Pancreas (tissue), 10 donors: ENCODE data around the gene MIPEP. TPM values are rescaled to one million over a fixed set of nuclear protein-coding genes. Genes with fewer than 3 reads are reported as not detected.

Source experiments
- ATAC-seq, 4 donors: fragments of 200-7000 bp; cut with Tn5 transposase; one replicate each; pipeline versions ENCODE4 v1.8.0 to v1.9.1; 2020; ENCODE audit warnings: mild to moderate bottlenecking in 4 of 4, moderate library complexity in 4 of 4
- DNase-seq, 6 donors: peaks; one replicate each; pipeline ENCODE4 v3.0.0-alpha.2; 2020
- FAIRE-seq: peaks from 2 replicates; lab custom pipeline; 2012; peaks lifted over from hg19 to GRCh38; lab: Jason Lieb, UNC
- H3K27ac ChIP-seq, 4 donors: fragments of 200-600 bp; sonication (generic); 1 replicate in 3 of 4; 2 replicates in 1 of 4; pipeline versions ENCODE4 v1.5.0 to v1.8.0; 2020
- H3K27me3 ChIP-seq, 4 donors: fragments of 200-600 bp; one replicate each; pipeline ENCODE4 v1.8.0; 2021
- H3K36me3 ChIP-seq, 3 donors: fragments of 200-600 bp; sonication (generic) in 1 of 3; one replicate each; pipeline versions ENCODE4 v1.5.0 to v1.8.0; 2020 to 2021
- H3K4me1 ChIP-seq, 3 donors: fragments of 200-600 bp; one replicate each; pipeline ENCODE4 v1.8.0; 2021
- H3K4me3 ChIP-seq, 4 donors: fragments of 200-600 bp; sonication (generic) in 2 of 4; one replicate each; pipeline versions ENCODE4 v1.5.0 to v1.8.0; 2020 to 2021
- H3K9me3 ChIP-seq, 4 donors: fragments of 200-600 bp; one replicate each; pipeline ENCODE4 v1.8.0; 2021
- CTCF ChIP-seq, 4 donors: fragments of 200-600 bp; sonication (generic) in 3 of 4; IDR thresholded peaks; one replicate each; pipeline versions ENCODE4 v1.5.0 to v1.8.0; 2021; ENCODE audit warnings: antibody characterized with exemption in 4 of 4
- WGBS, 2 donors: extraction: QIAGEN DNeasy Blood & Tissue Kit; methylation state at CpG; one replicate each; pipeline ENCODE4 v1.1.7; 2013; 5-methylcytosine and 5-hydroxymethylcytosine counted together
- intact Hi-C, 3 donors: fragments of 100-400 bp; cut with DNase I; formaldehyde crosslinking; loops; one replicate each; pipeline versions ENCODE4 v1.11.1 to v1.14.2; 2022
- polyA plus RNA-seq, 2 donors: library from polyadenylated mRNA; stranded (reverse); fragments of 200-250 nt; gene quantifications; one replicate each; pipeline ENCODE4 v1.2.3, GENCODE V29; 2013
- total RNA-seq, 6 donors: library from RNA; stranded (reverse); fragmentation: NEBNext Ultra II Directional in 4 of 6; extraction: Animal tissue kit (Norgen Biotek cat#: 25700) in 4 of 6; gene quantifications; one replicate each; pipeline versions ENCODE4 v1.2.1 to v1.2.4, GENCODE V29; 2021 to 2023
- donor health status: healthy with polysubstance abuse.
- donor health status: DM: no; HTN: no; CAD: no; lungs with moderate emphysema.
- donor health status: DM: no; HTN: no; CAD: no.
- donor health status: control.
- donor health status: control.
- donor health status: Bipolar disorder and iron deficiency.
- donor health status: DM: yes; HTN: yes; CAD: no.
- donor health status: DM: no; HTN: no; CAD: no.
- donor health status: DM: no; HTN: no; CAD: no.
- donor health status: DM: yes; HTN: yes; CAD: no.

Gene MIPEP
- total and polyA plus RNA-seq, 8 donors = 8.0 to 12.8 (median 10.6) TPM

GRCh38 chr13:23685416-23685815 lies 203.8 kb downstream of the MIPEP start:
- 85 to 96% methylated on average over 1 of the region's 1 CpG for WGBS, 2 donors
- TF ChIP-seq CTCF (IDR thresholded peaks at IDR 0.05) = no peak
- intact Hi-C loops = no loop called here
- DNase-seq (no peak), ATAC-seq (no peak), FAIRE-seq (no peak)
- H3K4me3 ChIP-seq = no peak overlapping the region
- no peak overlapping the region for H3K27ac ChIP-seq
- no peaks in the 10 kb centered on the region for H3K36me3 ChIP-seq
- H3K27me3 ChIP-seq = no peaks in the 10 kb centered on the region
- H3K4me1 ChIP-seq = no peaks in the 10 kb centered on the region
- no peaks in the 10 kb centered on the region for H3K9me3 ChIP-seq

- no peak for FAIRE-seq
Observed at GRCh38 chr13:23684647-23685046, 204.6 kb downstream of the MIPEP start.

GRCh38 chr13:23683084-23683483 lies 206.1 kb downstream of the MIPEP start:
- H3K27ac ChIP-seq = no peak overlapping the region
- ATAC-seq (no peak), DNase-seq (no peak), FAIRE-seq (no peak)
- TF ChIP-seq CTCF (IDR thresholded peaks at IDR 0.05) = no peak
- intact Hi-C loops = no loop called here
- no peaks in the 10 kb centered on the region for H3K36me3 ChIP-seq
- no peaks in the 10 kb centered on the region for H3K9me3 ChIP-seq
- no peaks in the 10 kb centered on the region for H3K4me1 ChIP-seq
- WGBS, 2 donors = 61 to 64% methylated on average over 4 of the region's 4 CpGs
- H3K27me3 ChIP-seq = no peaks in the 10 kb centered on the region
- H3K4me3 ChIP-seq = no peak overlapping the region

More at GRCh38 chr13:23684647-23685046, 204.6 kb downstream of the MIPEP start:
- WGBS, 2 donors = 90 to 94% methylated on average over 2 of the region's 2 CpGs
- intact Hi-C loops = no loop called here
- TF ChIP-seq CTCF (IDR thresholded peaks at IDR 0.05) = no peak
- Histone ChIP-seq H3K4me3 (no peak overlapping the region), H3K27me3 (no peaks in the 10 kb centered on the region), H3K27ac (no peak overlapping the region), H3K4me1 (no peaks in the 10 kb centered on the region), H3K9me3 (no peaks in the 10 kb centered on the region), H3K36me3 (no peaks in the 10 kb centered on the region)
- ATAC-seq = no peak
- DNase-seq = no peak

- H3K27me3 ChIP-seq = no peaks in the 10 kb centered on the region
- FAIRE-seq (no peak), DNase-seq (no peak), ATAC-seq (no peak)
- TF ChIP-seq CTCF (IDR thresholded peaks at IDR 0.05) = no peak
- intact Hi-C loops = no loop called here
- no peaks in the 10 kb centered on the region for H3K36me3 ChIP-seq
- WGBS, 2 donors = 60 to 75% methylated on average over 10 of the region's 10 CpGs
- H3K27ac ChIP-seq = no peak overlapping the region
- H3K9me3 ChIP-seq = no peaks in the 10 kb centered on the region
- H3K4me3 ChIP-seq = no peak overlapping the region
- H3K4me1 ChIP-seq = no peaks in the 10 kb centered on the region
Observed at GRCh38 chr13:23680845-23681669, 208.1 kb downstream of the MIPEP start.

Other genes with a start within 250 kb of the MIPEP start
- under 1 TPM in 1 of 6 donors, not detected in 5; 0.20 TPM for gene C1QTNF9B, start 8.1 kb upstream of the MIPEP start, total RNA-seq
- gene C1QTNF9B, start 8.1 kb upstream of the MIPEP start, polyA plus RNA-seq = under 1 TPM in 1 of 2 donors, not detected in 1; 0.12 TPM